HG02970 (cell line): ENCODE measurements around the gene PPARA.

Experiments
- ATAC-seq: cut with Tn5 transposase; IDR thresholded peaks from one replicate; pipeline ENCODE4 v1.9.1; 2021; ENCODE audit warnings: mild to moderate bottlenecking, moderate library complexity, moderate number of reproducible peaks; ENCODE audit not compliant: unreplicated experiment, low FRiP score

Gene PPARA

GRCh38 chr22:46113910-46114517, 36.3 kb upstream of the PPARA start:
- no peak for ATAC-seq

- no peak for ATAC-seq
Observed at GRCh38 chr22:46114518-46115387, 35.6 kb upstream of the PPARA start.

GRCh38 chr22:46115388-46115678, 35.0 kb upstream of the PPARA start:
- ATAC-seq, result no peak

- no peak for ATAC-seq
Observed at GRCh38 chr22:46115755-46116490, 34.4 kb upstream of the PPARA start.

- peak; percentile 61 for ATAC-seq
Observed at GRCh38 chr22:46116491-46116958, 33.8 kb upstream of the PPARA start.

- ATAC-seq, result no peak
Observed at GRCh38 chr22:46117206-46118199, 32.8 kb upstream of the PPARA start.

GRCh38 chr22:46119093-46119728, 31.1 kb upstream of the PPARA start:
- ATAC-seq, result no peak

- ATAC-seq, result no peak
Observed at GRCh38 chr22:46119729-46120419, 30.5 kb upstream of the PPARA start.

GRCh38 chr22:46120420-46120737, 29.9 kb upstream of the PPARA start:
- no peak for ATAC-seq

- no peak for ATAC-seq
Observed at GRCh38 chr22:46121079-46121478, 29.2 kb upstream of the PPARA start.

GRCh38 chr22:46121523-46122287, 28.6 kb upstream of the PPARA start:
- no peak for ATAC-seq

GRCh38 chr22:46122511-46122971, 27.8 kb upstream of the PPARA start:
- ATAC-seq, result no peak

- ATAC-seq, result no peak
Observed at GRCh38 chr22:46122980-46123693, 27.2 kb upstream of the PPARA start.

- no peak for ATAC-seq
Observed at GRCh38 chr22:46123694-46124382, 26.5 kb upstream of the PPARA start.

- ATAC-seq, result no peak
Observed at GRCh38 chr22:46124383-46125144, 25.8 kb upstream of the PPARA start.

- ATAC-seq, result no peak
Observed at GRCh38 chr22:46125311-46125710, 25.0 kb upstream of the PPARA start.
